ENCODE data around the gene ZNF468.
"Not testable (repeated sequence)": the region's sequence is repeated elsewhere in the genome, so short reads cannot be mapped to it uniquely, and the experiment has no call there.

- TF ChIP-seq POLR2AphosphoS5 (IDR thresholded peaks at IDR 0.05) = not testable (repeated sequence)
- TF ChIP-seq, protein P1, sequence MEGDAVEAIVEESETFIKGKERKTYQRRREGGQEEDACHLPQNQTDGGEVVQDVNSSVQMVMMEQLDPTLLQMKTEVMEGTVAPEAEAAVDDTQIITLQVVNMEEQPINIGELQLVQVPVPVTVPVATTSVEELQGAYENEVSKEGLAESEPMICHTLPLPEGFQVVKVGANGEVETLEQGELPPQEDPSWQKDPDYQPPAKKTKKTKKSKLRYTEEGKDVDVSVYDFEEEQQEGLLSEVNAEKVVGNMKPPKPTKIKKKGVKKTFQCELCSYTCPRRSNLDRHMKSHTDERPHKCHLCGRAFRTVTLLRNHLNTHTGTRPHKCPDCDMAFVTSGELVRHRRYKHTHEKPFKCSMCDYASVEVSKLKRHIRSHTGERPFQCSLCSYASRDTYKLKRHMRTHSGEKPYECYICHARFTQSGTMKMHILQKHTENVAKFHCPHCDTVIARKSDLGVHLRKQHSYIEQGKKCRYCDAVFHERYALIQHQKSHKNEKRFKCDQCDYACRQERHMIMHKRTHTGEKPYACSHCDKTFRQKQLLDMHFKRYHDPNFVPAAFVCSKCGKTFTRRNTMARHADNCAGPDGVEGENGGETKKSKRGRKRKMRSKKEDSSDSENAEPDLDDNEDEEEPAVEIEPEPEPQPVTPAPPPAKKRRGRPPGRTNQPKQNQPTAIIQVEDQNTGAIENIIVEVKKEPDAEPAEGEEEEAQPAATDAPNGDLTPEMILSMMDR (IDR thresholded peaks at IDR 0.05) = not testable (repeated sequence)
Measured at GRCh38 chr19:52834289-52834688, 23.1 kb downstream of the ZNF468 start.

All from stomach (tissue), 4 donors.